Stomach smooth muscle (tissue), 2 donors: Measurements from ENCODE around the gene STK40.

Experiments used
- H3K27ac ChIP-seq: one replicate; pipeline ENCODE4 v1.7.0; 2013; ENCODE audit warnings: mild to moderate bottlenecking, low read length, inconsistent platforms
- H3K27me3 ChIP-seq, 2 donors: one replicate each; pipeline ENCODE4 v1.7.0; 2013; ENCODE audit warnings: low read length in 2 of 2; ENCODE audit not compliant: insufficient read depth in 2 of 2, control insufficient read depth in 1 of 2
- H3K36me3 ChIP-seq, 2 donors: one replicate each; pipeline ENCODE4 v1.7.0; 2013; ENCODE audit warnings: low read length in 2 of 2; ENCODE audit not compliant: control insufficient read depth in 2 of 2, insufficient read depth in 2 of 2
- H3K4me1 ChIP-seq: one replicate; pipeline ENCODE4 v1.7.0; 2013; ENCODE audit warnings: low read length; ENCODE audit not compliant: control insufficient read depth, insufficient read depth
- H3K4me3 ChIP-seq, 2 donors: one replicate each; pipeline ENCODE4 v1.7.0; 2013; ENCODE audit warnings: low read length in 2 of 2
- H3K9ac ChIP-seq, 2 donors: one replicate each; pipeline ENCODE4 v1.7.0; 2013; ENCODE audit warnings: low read length in 2 of 2, mild to moderate bottlenecking in 1 of 2
- H3K9me3 ChIP-seq, 2 donors: one replicate each; pipeline ENCODE4 v1.7.0; 2013; ENCODE audit warnings: low read length in 2 of 2; ENCODE audit not compliant: control insufficient read depth in 2 of 2
- donor health status: healthy.
- donor health status: Pancreatic carcinoma.

The STK40 gene

GRCh38 chr1:36397378-36398230 is 11.9 kb upstream of the STK40 start, which contains the start of gene LSM10:
Gene LSM10 (minus strand): TSS chr1:36397908. CDS start chr1:36394129, 3,779 bp downstream.
- Histone ChIP-seq H3K27me3 (no peaks in the 10 kb centered on the region), H3K4me1 (peaks cover 12% of the 10 kb centered on the region), H3K4me3 (peak within 1 kb of the TSS; percentile 77 to 98), H3K36me3 (peaks cover 12 to 13% of the 10 kb centered on the region in 2 donors), H3K27ac (peak within 1 kb of the TSS; percentile 94), H3K9ac (peak within 1 kb of the TSS; percentile 79 to 97), H3K9me3 (no peaks in the 10 kb centered on the region)

GRCh38 chr1:36397083-36397377 is 11.3 kb upstream of the STK40 start:
- Histone ChIP-seq H3K4me3 (peak overlapping the region; percentile 77 to 98), H3K27me3 (no peaks in the 10 kb centered on the region), H3K9ac (peak overlapping the region; percentile 79 to 97), H3K4me1 (peaks cover 12% of the 10 kb centered on the region), H3K36me3 (peaks cover 12 to 16% of the 10 kb centered on the region in 2 donors), H3K27ac (peak overlapping the region; percentile 94), H3K9me3 (no peaks in the 10 kb centered on the region)

GRCh38 chr1:36396359-36396758 is 10.6 kb upstream of the STK40 start:
- H3K36me3 ChIP-seq, result peaks cover 15 to 21% of the 10 kb centered on the region in 2 donors
- no peaks in the 10 kb centered on the region for H3K9me3 ChIP-seq
- H3K9ac ChIP-seq, result peak overlapping the region in 1 of 2 donors; percentile 79
- peaks cover 12% of the 10 kb centered on the region for H3K4me1 ChIP-seq
- H3K4me3 ChIP-seq, result peak overlapping the region in 1 of 2 donors; percentile 22
- no peaks in the 10 kb centered on the region for H3K27me3 ChIP-seq
- peak overlapping the region; percentile 94 for H3K27ac ChIP-seq

GRCh38 chr1:36393686-36394085 is 8.0 kb upstream of the STK40 start:
- Histone ChIP-seq H3K4me1 (peaks cover 25% of the 10 kb centered on the region), H3K36me3 (peaks cover 26 to 32% of the 10 kb centered on the region in 2 donors), H3K9me3 (no peaks in the 10 kb centered on the region), H3K4me3 (no peak overlapping the region), H3K27ac (no peak overlapping the region), H3K9ac (no peak overlapping the region), H3K27me3 (no peaks in the 10 kb centered on the region)

GRCh38 chr1:36392836-36393235 is 7.1 kb upstream of the STK40 start:
- Histone ChIP-seq H3K4me3 (no peak overlapping the region), H3K4me1 (peaks cover 33% of the 10 kb centered on the region), H3K27me3 (no peaks in the 10 kb centered on the region), H3K9ac (no peak overlapping the region), H3K9me3 (no peaks in the 10 kb centered on the region), H3K27ac (no peak overlapping the region), H3K36me3 (peaks cover 26 to 32% of the 10 kb centered on the region in 2 donors)

GRCh38 chr1:36391271-36391670 is 5.5 kb upstream of the STK40 start:
- Histone ChIP-seq H3K36me3 (peaks cover 26 to 32% of the 10 kb centered on the region in 2 donors), H3K9ac (no peak overlapping the region), H3K4me1 (peaks cover 40% of the 10 kb centered on the region), H3K27me3 (no peaks in the 10 kb centered on the region), H3K9me3 (no peaks in the 10 kb centered on the region), H3K27ac (peak overlapping the region; percentile 24), H3K4me3 (no peak overlapping the region)

- Histone ChIP-seq H3K4me3 (no peak overlapping the region), H3K4me1 (peaks cover 37% of the 10 kb centered on the region), H3K27me3 (no peaks in the 10 kb centered on the region), H3K27ac (peak overlapping the region; percentile 99), H3K36me3 (peaks cover 26 to 32% of the 10 kb centered on the region in 2 donors), H3K9ac (no peak overlapping the region), H3K9me3 (no peaks in the 10 kb centered on the region)
These were observed 4.7 kb upstream of the STK40 start for GRCh38 chr1:36390411-36390810.

GRCh38 chr1:36389999-36390398 is 4.3 kb upstream of the STK40 start:
- H3K9me3 ChIP-seq, result no peaks in the 10 kb centered on the region
- H3K36me3 ChIP-seq, result peaks cover 26 to 32% of the 10 kb centered on the region in 2 donors
- H3K4me3 ChIP-seq, result no peak overlapping the region
- H3K4me1 ChIP-seq, result peaks cover 38% of the 10 kb centered on the region
- no peaks in the 10 kb centered on the region for H3K27me3 ChIP-seq
- H3K9ac ChIP-seq, result peak overlapping the region in 1 of 2 donors; percentile 16
- peak overlapping the region; percentile 99 for H3K27ac ChIP-seq

- Histone ChIP-seq H3K27me3 (no peaks in the 10 kb centered on the region), H3K9me3 (no peaks in the 10 kb centered on the region), H3K27ac (peak overlapping the region; percentile 99), H3K4me3 (peak overlapping the region in 1 of 2 donors; percentile 8), H3K4me1 (peaks cover 45% of the 10 kb centered on the region), H3K9ac (peak overlapping the region; percentile 13 to 16), H3K36me3 (peaks cover 26 to 32% of the 10 kb centered on the region in 2 donors)
These were observed 3.5 kb upstream of the STK40 start for GRCh38 chr1:36389261-36389660.

GRCh38 chr1:36387141-36387949 is 1.6 kb upstream of the STK40 start:
- peak overlapping the region; percentile 97 to 99 for H3K9ac ChIP-seq
- peaks cover 59% of the 10 kb centered on the region for H3K4me1 ChIP-seq
- no peaks in the 10 kb centered on the region for H3K9me3 ChIP-seq
- H3K36me3 ChIP-seq, result peaks cover 14 to 19% of the 10 kb centered on the region in 2 donors
- peak overlapping the region; percentile 23 to 82 for H3K4me3 ChIP-seq
- H3K27me3 ChIP-seq, result no peaks in the 10 kb centered on the region
- peak overlapping the region; percentile 99 for H3K27ac ChIP-seq
